Spleen (tissue), 11 donors: ENCODE data around the gene FSIP1. TPM values are rescaled to one million over a fixed set of nuclear protein-coding genes. Genes with fewer than 3 reads are reported as not detected.

Source experiments
- DNase-seq: peaks from one replicate; pipeline ENCODE4 v3.0.0-alpha.2; 2020
- H3K27ac ChIP-seq, 8 donors: fragments of 200-600 bp; sonication (generic) in 7 of 8; 1 replicate in 4 of 8; 2 replicates in 4 of 8; pipeline versions ENCODE4 v1.5.0 to v1.8.0; 2016 to 2021; ENCODE audit warnings: inconsistent platforms in 4 of 8, mild to moderate bottlenecking in 4 of 8, moderate library complexity in 1 of 8
- H3K27me3 ChIP-seq, 7 donors: fragments of 200-600 bp; sonication (generic) in 6 of 7; replicated peaks in 1 of 7; 1 replicate in 4 of 7; 2 replicates in 3 of 7; pipeline versions ENCODE4 v1.5.0 to v1.8.0; 2016 to 2021; ENCODE audit warnings: inconsistent platforms in 3 of 7, mild to moderate bottlenecking in 1 of 7
- H3K36me3 ChIP-seq, 6 donors: fragments of 200-600 bp; sonication (generic) in 5 of 6; 1 replicate in 4 of 6; 2 replicates in 2 of 6; pipeline versions ENCODE4 v1.5.0 to v1.8.0; 2016 to 2021; ENCODE audit warnings: inconsistent platforms in 2 of 6
- H3K4me1 ChIP-seq, 6 donors: fragments of 200-600 bp; sonication (generic) in 5 of 6; 1 replicate in 3 of 6; 2 replicates in 3 of 6; pipeline versions ENCODE4 v1.5.0 to v1.8.0; 2016 to 2021; ENCODE audit warnings: inconsistent platforms in 3 of 6
- H3K4me3 ChIP-seq, 8 donors: fragments of 200-600 bp; sonication (generic) in 7 of 8; 1 replicate in 4 of 8; 2 replicates in 4 of 8; pipeline versions ENCODE4 v1.5.0 to v1.8.0; 2016 to 2021; ENCODE audit warnings: inconsistent platforms in 4 of 8, mild to moderate bottlenecking in 4 of 8, moderate library complexity in 2 of 8
- H3K9me3 ChIP-seq, 8 donors: fragments of 200-600 bp; sonication (generic) in 7 of 8; 1 replicate in 4 of 8; 2 replicates in 4 of 8; pipeline versions ENCODE4 v1.5.0 to v1.8.0; 2016 to 2021; ENCODE audit warnings: inconsistent platforms in 4 of 8
- POLR2A ChIP-seq, 3 donors: fragments of 450-650 bp; IDR thresholded peaks; one replicate each; pipeline ENCODE4 v1.5.1; 2017; ENCODE audit warnings: antibody characterized with exemption in 3 of 3, mild to moderate bottlenecking in 1 of 3
- POLR2AphosphoS5 ChIP-seq, 3 donors: sonication (generic); formaldehyde crosslinking; IDR thresholded peaks; one replicate each; pipeline ENCODE4 v1.5.1; 2017; ENCODE audit warnings: antibody characterized with exemption in 3 of 3
- WGBS, 5 donors: extraction: QIAGEN DNeasy Blood & Tissue Kit in 3 of 5; methylation state at CpG; one replicate each; pipeline versions ENCODE4 v1.1.5 to v1.1.7; 2013 to 2018; 5-methylcytosine and 5-hydroxymethylcytosine counted together
- intact Hi-C: fragments of 100-400 bp; cut with DNase I; formaldehyde crosslinking; loops from one replicate; pipeline ENCODE4 v1.15.0; 2023; ENCODE audit warnings: low total_unique reads
- polyA plus RNA-seq, 3 donors: library from polyadenylated mRNA; stranded (reverse); fragments of 200-250 nt; gene quantifications; one replicate each; pipeline ENCODE4 v1.2.1, GENCODE V29; 2013
- total RNA-seq, 7 donors: library from RNA; depleted of rRNA in 3 of 7; stranded (reverse); fragments of >200 nt in 3 of 7; fragmentation: NEBNext Ultra II Directional in 4 of 7; extraction: Animal tissue kit (Norgen Biotek cat#: 25700) in 4 of 7; gene quantifications; one replicate each; pipeline versions ENCODE4 v1.1.0 to v1.2.1, GENCODE V29; 2016 to 2021
- TF ChIP-seq, protein P1 (sequence below), 11 experiments: fragments of 200-600 bp in 7 of 11; fragments of 450-650 bp in 4 of 11; sonication (generic) in 4 of 11; IDR thresholded peaks in 8 of 11; conservative IDR thresholded peaks in 3 of 11; 1 replicate in 7 of 11; 2 replicates in 4 of 11; pipeline versions ENCODE4 v1.4.0 to v1.8.0; 2016 to 2021; ENCODE audit warnings: antibody characterized with exemption in 11 of 11, inconsistent platforms in 4 of 11, mild to moderate bottlenecking in 1 of 11
- donor health status: healthy with polysubstance abuse.
- donor health status: DM: no; HTN: no; CAD: no; lungs with moderate emphysema.
- donor health status: DM: no; HTN: no; CAD: no.
- donor health status: Bipolar disorder and iron deficiency.
- donor health status: healthy.
- donor health status: DM: no; HTN: no; CAD: no.
- donor health status: DM: yes; HTN: yes; CAD: no.

Gene FSIP1
- total and polyA plus RNA-seq, 10 donors, result 0.09 to 2.3 (median 0.45) TPM

DNA sequence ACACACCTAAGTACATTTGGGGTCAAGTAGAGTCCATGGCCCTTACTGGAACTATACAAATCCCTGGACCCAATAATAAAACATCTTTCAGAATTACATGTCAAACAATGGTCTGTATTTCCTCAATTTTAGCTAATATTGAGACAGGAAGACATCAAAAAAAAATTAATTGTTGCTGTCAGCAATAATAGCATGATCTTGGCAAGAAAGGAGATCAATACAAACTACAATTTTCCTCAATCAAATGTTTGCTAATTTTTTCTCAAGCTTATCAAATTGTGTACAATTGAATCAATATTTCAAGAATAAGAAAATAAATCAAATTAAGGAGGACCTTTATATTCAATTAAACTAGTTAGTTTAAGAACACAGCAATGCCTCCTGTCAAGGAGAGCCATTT is 62.6 kb downstream of the FSIP1 start:
- Histone ChIP-seq H3K27ac (no peak overlapping the region), H3K4me3 (no peak overlapping the region), H3K27me3 (no peaks in the 10 kb centered on the region), H3K9me3 (peaks cover 0 to 4% (median 0%) of the 10 kb centered on the region in 8 donors), H3K4me1 (no peaks in the 10 kb centered on the region), H3K36me3 (no peaks in the 10 kb centered on the region)
- TF ChIP-seq, protein P1, sequence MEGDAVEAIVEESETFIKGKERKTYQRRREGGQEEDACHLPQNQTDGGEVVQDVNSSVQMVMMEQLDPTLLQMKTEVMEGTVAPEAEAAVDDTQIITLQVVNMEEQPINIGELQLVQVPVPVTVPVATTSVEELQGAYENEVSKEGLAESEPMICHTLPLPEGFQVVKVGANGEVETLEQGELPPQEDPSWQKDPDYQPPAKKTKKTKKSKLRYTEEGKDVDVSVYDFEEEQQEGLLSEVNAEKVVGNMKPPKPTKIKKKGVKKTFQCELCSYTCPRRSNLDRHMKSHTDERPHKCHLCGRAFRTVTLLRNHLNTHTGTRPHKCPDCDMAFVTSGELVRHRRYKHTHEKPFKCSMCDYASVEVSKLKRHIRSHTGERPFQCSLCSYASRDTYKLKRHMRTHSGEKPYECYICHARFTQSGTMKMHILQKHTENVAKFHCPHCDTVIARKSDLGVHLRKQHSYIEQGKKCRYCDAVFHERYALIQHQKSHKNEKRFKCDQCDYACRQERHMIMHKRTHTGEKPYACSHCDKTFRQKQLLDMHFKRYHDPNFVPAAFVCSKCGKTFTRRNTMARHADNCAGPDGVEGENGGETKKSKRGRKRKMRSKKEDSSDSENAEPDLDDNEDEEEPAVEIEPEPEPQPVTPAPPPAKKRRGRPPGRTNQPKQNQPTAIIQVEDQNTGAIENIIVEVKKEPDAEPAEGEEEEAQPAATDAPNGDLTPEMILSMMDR (IDR thresholded peaks at IDR 0.05 in 8 of 11, conservative IDR thresholded peaks at IDR 0.05 in 3 of 11), result no peak
- TF ChIP-seq POLR2A (IDR thresholded peaks at IDR 0.05), result no peak
- TF ChIP-seq POLR2AphosphoS5 (IDR thresholded peaks at IDR 0.05), result no peak
- no peak for DNase-seq
- intact Hi-C loops, result no loop called here

DNA sequence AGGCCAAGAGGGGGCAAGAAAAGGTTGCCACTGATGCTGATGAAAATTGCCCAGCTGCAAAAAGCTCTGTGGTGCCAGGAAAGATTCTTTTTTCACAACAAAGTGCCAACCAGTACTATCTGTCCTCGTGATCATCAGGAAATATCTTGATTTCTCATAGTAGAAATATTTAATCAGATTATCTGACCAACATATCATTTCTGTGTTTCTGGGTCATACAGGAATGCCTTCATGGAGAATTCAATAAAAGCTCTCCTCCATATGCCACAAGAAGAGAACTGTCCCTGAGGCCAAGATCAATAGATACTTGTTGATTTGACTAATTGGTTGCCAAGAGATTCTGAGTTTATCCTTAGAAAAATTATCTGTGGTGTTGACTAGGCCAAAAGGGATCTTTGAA is 63.5 kb downstream of the FSIP1 start:
- Histone ChIP-seq H3K4me3 (no peak overlapping the region), H3K27ac (no peak overlapping the region), H3K9me3 (peaks cover 0 to 4% (median 0%) of the 10 kb centered on the region in 8 donors), H3K4me1 (no peaks in the 10 kb centered on the region), H3K27me3 (no peaks in the 10 kb centered on the region), H3K36me3 (no peaks in the 10 kb centered on the region)
- no peak for TF ChIP-seq POLR2AphosphoS5 (IDR thresholded peaks at IDR 0.05)
- TF ChIP-seq POLR2A (IDR thresholded peaks at IDR 0.05), result no peak
- TF ChIP-seq, protein P1 (IDR thresholded peaks at IDR 0.05 in 8 of 11, conservative IDR thresholded peaks at IDR 0.05 in 3 of 11), result no peak
- no peak for DNase-seq
- WGBS, 5 donors, result 77 to 100% (median 83%) methylated on average over 1 of the region's 1 CpG
- intact Hi-C loops, result no loop called here

DNA sequence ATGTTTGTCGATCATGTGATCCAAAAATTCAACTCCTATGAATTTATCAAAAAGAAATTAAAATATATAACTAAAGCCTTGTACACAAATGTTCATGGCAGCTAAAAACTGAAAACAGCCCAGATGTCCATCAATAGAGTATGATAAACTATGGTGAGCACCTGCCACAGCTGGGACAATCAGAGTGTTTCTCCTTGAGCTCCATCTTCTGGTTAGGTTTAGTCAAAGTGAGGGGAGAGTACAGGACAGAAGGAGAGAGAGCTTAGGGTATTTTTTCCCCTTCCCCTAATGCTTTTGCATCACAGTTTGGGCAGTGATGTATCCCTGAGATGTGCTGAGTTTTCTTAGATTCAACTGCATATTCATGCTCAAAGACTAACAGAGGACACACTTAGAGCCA is 65.5 kb downstream of the FSIP1 start:
- no peak overlapping the region for H3K4me3 ChIP-seq
- no peaks in the 10 kb centered on the region for H3K27me3 ChIP-seq
- no peak for DNase-seq
- 93 to 100% (median 97%) methylated on average over 1 of the region's 1 CpG for WGBS, 5 donors
- no peaks in the 10 kb centered on the region for H3K36me3 ChIP-seq
- peaks cover 0 to 4% (median 0%) of the 10 kb centered on the region in 8 donors for H3K9me3 ChIP-seq
- no peak overlapping the region for H3K27ac ChIP-seq
- TF ChIP-seq POLR2A (IDR thresholded peaks at IDR 0.05), result no peak
- TF ChIP-seq, protein P1 (IDR thresholded peaks at IDR 0.05 in 8 of 11, conservative IDR thresholded peaks at IDR 0.05 in 3 of 11), result no peak
- no peak for TF ChIP-seq POLR2AphosphoS5 (IDR thresholded peaks at IDR 0.05)
- no peaks in the 10 kb centered on the region for H3K4me1 ChIP-seq
- intact Hi-C loops, result no loop called here

DNA sequence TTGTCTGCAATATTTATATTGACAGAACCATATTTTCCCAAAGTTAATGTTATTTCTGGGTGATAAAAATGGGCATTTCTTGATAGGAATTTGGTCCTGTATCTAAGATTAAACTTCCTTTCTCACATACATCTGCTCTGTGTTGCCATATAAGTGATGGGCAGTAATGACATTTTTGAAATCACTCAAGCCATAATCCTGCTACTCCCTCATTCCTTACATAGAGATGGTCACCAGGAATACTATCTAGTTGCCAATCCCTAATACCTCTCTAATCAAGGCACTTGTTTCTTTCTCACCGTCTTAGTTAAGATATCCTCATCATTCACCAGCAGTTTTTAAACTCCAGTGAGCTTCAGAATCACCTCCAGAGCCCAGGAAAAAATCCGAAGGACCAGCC is 68.4 kb downstream of the FSIP1 start:
- Histone ChIP-seq H3K27ac (no peak overlapping the region), H3K4me1 (no peaks in the 10 kb centered on the region), H3K4me3 (no peak overlapping the region), H3K9me3 (peaks cover 0 to 4% (median 0%) of the 10 kb centered on the region in 8 donors), H3K36me3 (no peaks in the 10 kb centered on the region), H3K27me3 (no peaks in the 10 kb centered on the region)
- TF ChIP-seq, protein P1 (IDR thresholded peaks at IDR 0.05 in 8 of 11, conservative IDR thresholded peaks at IDR 0.05 in 3 of 11), result no peak
- TF ChIP-seq POLR2AphosphoS5 (IDR thresholded peaks at IDR 0.05) (no peak), POLR2A (IDR thresholded peaks at IDR 0.05) (no peak)
- intact Hi-C loops, result no loop called here
- WGBS, 5 donors, result 75 to 93% (median 85%) methylated on average over 2 of the region's 2 CpGs
- no peak for DNase-seq
